CD8-positive, alpha-beta memory T cell (primary cell): Measurements from ENCODE around the gene PTAR1. TPM values are rescaled to one million over a fixed set of nuclear protein-coding genes. Genes with fewer than 3 reads are reported as not detected.

Source experiments
- CTCF ChIA-PET: fragments of 350-600 bp; sonication (Branson Sonifier 250); formaldehyde crosslinking; loops from one replicate; lab custom pipeline; 2021; ENCODE audit warnings: antibody characterized with exemption; lab: Charles Lee
- POLR2A ChIA-PET: fragments of 350-600 bp; sonication (Branson Sonifier 250); formaldehyde crosslinking; loops from one replicate; lab custom pipeline; 2021; ENCODE audit warnings: antibody characterized with exemption; lab: Charles Lee
- DNase-seq, 5 donors: peaks; one replicate each; pipeline versions ENCODE4 v3.0.0 to v3.0.0-alpha.2; 2020 to 2022; ENCODE audit warnings: mixed read lengths in 1 of 5
- H3K27ac ChIP-seq: one replicate; pipeline ENCODE4 v1.7.0; 2013; ENCODE audit warnings: low read depth, mild to moderate bottlenecking, low read length, moderate library complexity
- H3K27me3 ChIP-seq: 2 replicates; pipeline ENCODE4 v1.7.0; 2013; ENCODE audit warnings: low read length, mild to moderate bottlenecking; ENCODE audit not compliant: insufficient read depth, poor library complexity, severe bottlenecking
- H3K36me3 ChIP-seq: 2 replicates; pipeline ENCODE4 v1.7.0; 2013; ENCODE audit warnings: mild to moderate bottlenecking, low read length, moderate library complexity; ENCODE audit not compliant: insufficient read depth
- H3K4me1 ChIP-seq: 2 replicates; pipeline ENCODE4 v1.7.0; 2013; ENCODE audit warnings: mild to moderate bottlenecking, low read length, moderate library complexity; ENCODE audit not compliant: insufficient read depth
- H3K4me3 ChIP-seq: 2 replicates; pipeline ENCODE4 v1.7.0; 2013; ENCODE audit warnings: mild to moderate bottlenecking, low read length
- H3K9me3 ChIP-seq: 2 replicates; pipeline ENCODE4 v1.7.0; 2013; ENCODE audit warnings: mild to moderate bottlenecking, low read length
- H3K27ac Mint-ChIP-seq, 8 donors: one replicate each; pipeline ENCODE4 v1.8.0; 2020 to 2021; ENCODE audit warnings: mixed read lengths in 8 of 8, mild to moderate bottlenecking in 6 of 8, inconsistent platforms in 3 of 8, moderate library complexity in 3 of 8
- H3K27me3 Mint-ChIP-seq, 2 donors: one replicate each; pipeline ENCODE4 v1.8.0; 2020 to 2021; ENCODE audit warnings: mixed read lengths in 2 of 2, mild to moderate bottlenecking in 1 of 2, moderate library complexity in 1 of 2
- H3K36me3 Mint-ChIP-seq, 3 donors: one replicate each; pipeline ENCODE4 v1.8.0; 2020 to 2021; ENCODE audit warnings: mixed read lengths in 3 of 3, inconsistent platforms in 1 of 3, mild to moderate bottlenecking in 1 of 3
- H3K4me1 Mint-ChIP-seq, 3 donors: one replicate each; pipeline ENCODE4 v1.8.0; 2020 to 2021; ENCODE audit warnings: mixed read lengths in 3 of 3, inconsistent platforms in 1 of 3, mild to moderate bottlenecking in 1 of 3
- H3K4me3 Mint-ChIP-seq, 7 donors: one replicate each; pipeline ENCODE4 v1.8.0; 2020 to 2021; ENCODE audit warnings: mixed read lengths in 7 of 7, mild to moderate bottlenecking in 6 of 7, moderate library complexity in 4 of 7, inconsistent platforms in 2 of 7
- H3K9me3 Mint-ChIP-seq, 5 donors: one replicate each; pipeline ENCODE4 v1.8.0; 2020 to 2022; ENCODE audit warnings: mixed read lengths in 5 of 5, mild to moderate bottlenecking in 3 of 5, moderate library complexity in 2 of 5, inconsistent platforms in 1 of 5
- polyA plus RNA-seq: library from polyadenylated mRNA; unstranded; fragments of 300-500 nt; fragmentation: Illumina TruSeq; gene quantifications from one replicate; pipeline ENCODE4 v1.2.3, GENCODE V29; 2021
- total RNA-seq, 2 experiments: library from RNA; stranded (reverse); gene quantifications; one replicate each; pipeline ENCODE4 v1.2.3, GENCODE V29; 2021

The PTAR1 gene
- total and polyA plus RNA-seq, 3 experiments from 2014 or later = 8.7 to 36.1 (median 36.0) TPM

GRCh38 chr9:69671879-69672595 lies 87.8 kb downstream of the PTAR1 start, which contains the start of gene APBA1:
TSS of gene APBA1 (minus strand) at chr9:69672371.
- no peak within 1 kb of the TSS for H3K27ac ChIP-seq
- Mint-ChIP-seq H3K27ac (peak within 1 kb of the TSS in 3 of 8 donors; percentile 14 to 35 (median 22)), H3K4me3 (peak within 1 kb of the TSS; percentile 76 to 91 (median 79)), H3K9me3 (no peaks in the 10 kb centered on the region), H3K36me3 (no peaks in the 10 kb centered on the region), H3K4me1 (peaks cover 11 to 28% (median 17%) of the 10 kb centered on the region in 3 donors), H3K27me3 (peaks cover 26 to 43% of the 10 kb centered on the region in 2 donors)
- ChIA-PET CTCF (interaction anchor here (1.4 kb wide), 1 partner anchor 250 kb away, joined by 3 read pairs; no protein-coding TSS in a partner anchor), POLR2A (no interaction called here)
- no peaks in the 10 kb centered on the region for H3K9me3 ChIP-seq
- DNase-seq = peak; percentile 11 to 52 (median 33)
- no peaks in the 10 kb centered on the region for H3K27me3 ChIP-seq
- peaks cover 11% of the 10 kb centered on the region for H3K4me1 ChIP-seq
- peak within 1 kb of the TSS; percentile 70 for H3K4me3 ChIP-seq
- H3K36me3 ChIP-seq = no peaks in the 10 kb centered on the region

- Histone ChIP-seq H3K4me1 (peaks cover 11% of the 10 kb centered on the region), H3K9me3 (no peaks in the 10 kb centered on the region), H3K27ac (no peak overlapping the region), H3K36me3 (no peaks in the 10 kb centered on the region), H3K27me3 (no peaks in the 10 kb centered on the region), H3K4me3 (no peak overlapping the region)
- H3K27ac Mint-ChIP-seq = peak overlapping the region in 3 of 8 donors; percentile 14 to 35 (median 22)
- ChIA-PET POLR2A (no interaction called here), CTCF (interaction anchor here (1.4 kb wide), 1 partner anchor 249 kb away, joined by 3 read pairs; no protein-coding TSS in a partner anchor)
- peaks cover 11 to 28% (median 17%) of the 10 kb centered on the region in 3 donors for H3K4me1 Mint-ChIP-seq
- no peaks in the 10 kb centered on the region for H3K9me3 Mint-ChIP-seq
- H3K27me3 Mint-ChIP-seq = peaks cover 23 to 37% of the 10 kb centered on the region in 2 donors
- DNase-seq = no peak
- H3K36me3 Mint-ChIP-seq = no peaks in the 10 kb centered on the region
- H3K4me3 Mint-ChIP-seq = peak overlapping the region; percentile 29 to 82 (median 75)
These were observed 88.4 kb downstream of the PTAR1 start for GRCh38 chr9:69671311-69671878.

GRCh38 chr9:69667306-69667705 lies 92.5 kb downstream of the PTAR1 start:
- peaks cover 0 to 10% (median 8%) of the 10 kb centered on the region in 3 donors for H3K4me1 Mint-ChIP-seq
- Histone ChIP-seq H3K27me3 (no peaks in the 10 kb centered on the region), H3K4me3 (no peak overlapping the region), H3K36me3 (no peaks in the 10 kb centered on the region), H3K27ac (no peak overlapping the region), H3K9me3 (no peaks in the 10 kb centered on the region), H3K4me1 (no peaks in the 10 kb centered on the region)
- DNase-seq = no peak
- ChIA-PET POLR2A (no interaction called here), CTCF (no interaction called here)
- H3K27ac Mint-ChIP-seq = no peak overlapping the region
- H3K4me3 Mint-ChIP-seq = no peak overlapping the region
- peaks cover 19 to 21% of the 10 kb centered on the region in 2 donors for H3K27me3 Mint-ChIP-seq
- no peaks in the 10 kb centered on the region for H3K9me3 Mint-ChIP-seq
- no peaks in the 10 kb centered on the region for H3K36me3 Mint-ChIP-seq

- H3K27me3 Mint-ChIP-seq = peaks cover 7 to 13% of the 10 kb centered on the region in 2 donors
- no peak overlapping the region for H3K27ac Mint-ChIP-seq
- H3K27me3 ChIP-seq = no peaks in the 10 kb centered on the region
- no peaks in the 10 kb centered on the region for H3K4me1 ChIP-seq
- H3K9me3 ChIP-seq = no peaks in the 10 kb centered on the region
- H3K4me3 ChIP-seq = no peak overlapping the region
- ChIA-PET POLR2A (no interaction called here), CTCF (no interaction called here)
- no peak overlapping the region for H3K27ac ChIP-seq
- DNase-seq = no peak
- H3K36me3 ChIP-seq = no peaks in the 10 kb centered on the region
- no peaks in the 10 kb centered on the region for H3K36me3 Mint-ChIP-seq
- no peaks in the 10 kb centered on the region for H3K4me1 Mint-ChIP-seq
- H3K4me3 Mint-ChIP-seq = no peak overlapping the region
- no peaks in the 10 kb centered on the region for H3K9me3 Mint-ChIP-seq
These were observed 99.5 kb downstream of the PTAR1 start for GRCh38 chr9:69660304-69660703.

Other genes starting within 250 kb of the PTAR1 start
- gene APBA1, start 87.6 kb downstream of the PTAR1 start, total RNA-seq = under 1 TPM; 0.09 to 0.13 TPM
- not detected for gene APBA1, start 87.6 kb downstream of the PTAR1 start, polyA plus RNA-seq
- 1 to 10 TPM in 1 of 2 experiments, under 1 TPM in 1; 0.88 to 1.9 TPM for gene CFAP95, start 60.8 kb upstream of the PTAR1 start, total RNA-seq
- gene CFAP95, start 60.8 kb upstream of the PTAR1 start, polyA plus RNA-seq = not detected